ENCODE results near the gene ETV6.

ETV6 gene

GRCh38 chr12:11648514-11649412, 711 bp upstream of the ETV6 start:
- peak; percentile 64 for DNase-seq

- DNase-seq: no peak
Observed at GRCh38 chr12:11650286-11651281, 1.1 kb downstream of the ETV6 start.

GRCh38 chr12:11651381-11651780, 1.9 kb downstream of the ETV6 start:
- DNase-seq: no peak

- no peak for DNase-seq
Observed at GRCh38 chr12:11651785-11652184, 2.3 kb downstream of the ETV6 start.

- no peak for DNase-seq
Observed at GRCh38 chr12:11652351-11653040, 3.0 kb downstream of the ETV6 start.

- no peak for DNase-seq
Observed at GRCh38 chr12:11653215-11653753, 3.8 kb downstream of the ETV6 start.

GRCh38 chr12:11654338-11654737, 4.9 kb downstream of the ETV6 start:
- DNase-seq: no peak

GRCh38 chr12:11654802-11655201, 5.3 kb downstream of the ETV6 start:
- DNase-seq: no peak

- DNase-seq: no peak
Observed at GRCh38 chr12:11655842-11656241, 6.4 kb downstream of the ETV6 start.

- no peak for DNase-seq
Observed at GRCh38 chr12:11656550-11656949, 7.1 kb downstream of the ETV6 start.

GRCh38 chr12:11657511-11657910, 8.0 kb downstream of the ETV6 start:
- no peak for DNase-seq

- no peak for DNase-seq
Observed at GRCh38 chr12:11658791-11659190, 9.3 kb downstream of the ETV6 start.

- DNase-seq: no peak
Observed at GRCh38 chr12:11660624-11661023, 11.2 kb downstream of the ETV6 start.

GRCh38 chr12:11661491-11662089, 12.1 kb downstream of the ETV6 start:
- DNase-seq: no peak

GRCh38 chr12:11662369-11662768, 12.9 kb downstream of the ETV6 start:
- DNase-seq: no peak

- no peak for DNase-seq
Observed at GRCh38 chr12:11663130-11663529, 13.7 kb downstream of the ETV6 start.

- DNase-seq: no peak
Observed at GRCh38 chr12:11664101-11664500, 14.6 kb downstream of the ETV6 start.

GRCh38 chr12:11666131-11667050, 16.9 kb downstream of the ETV6 start:
- no peak for DNase-seq

GRCh38 chr12:11667171-11667570, 17.7 kb downstream of the ETV6 start:
- DNase-seq: no peak

GRCh38 chr12:11668611-11669010, 19.1 kb downstream of the ETV6 start:
- DNase-seq: no peak

- DNase-seq: no peak
Observed at GRCh38 chr12:11669348-11669747, 19.9 kb downstream of the ETV6 start.
